Keratinocyte (primary cell): ENCODE data around the gene S100A14. TPM values are rescaled to one million over a fixed set of nuclear protein-coding genes. Genes with fewer than 3 reads are reported as not detected.

Experiments used
- DNase-seq: peaks from one replicate; pipeline ENCODE4 v3.0.0-alpha.2; 2011; ENCODE audit warnings: low read depth, missing footprints, low spot score
- FAIRE-seq: peaks from 2 replicates; lab custom pipeline; 2011; peaks lifted over from hg19 to GRCh38; lab: Jason Lieb, UNC
- H2AFZ ChIP-seq: 2 replicates; pipeline ENCODE4 v1.6.0; 2012; ENCODE audit warnings: low read length, control low read depth, inconsistent platforms; ENCODE audit not compliant: control insufficient read depth
- H3K27ac ChIP-seq: 2 replicates; pipeline ENCODE4 v1.5.1; 2011; ENCODE audit warnings: low read length; ENCODE audit not compliant: control insufficient read depth, insufficient read depth
- H3K27me3 ChIP-seq: 3 replicates; pipeline ENCODE4 v1.6.0; 2011; ENCODE audit warnings: low read length; ENCODE audit not compliant: control insufficient read depth, insufficient read depth; ENCODE audit errors: extremely low read depth
- H3K36me3 ChIP-seq, 2 experiments: 2 replicates in 1 of 2; 3 replicates in 1 of 2; pipeline ENCODE4 v1.5.1; 2011; ENCODE audit warnings: low read length in 2 of 2, mild to moderate bottlenecking in 1 of 2; ENCODE audit not compliant: control insufficient read depth in 2 of 2, insufficient read depth in 2 of 2; ENCODE audit errors: extremely low read depth in 1 of 2
- H3K4me1 ChIP-seq: 3 replicates; pipeline ENCODE4 v1.5.1; 2011; ENCODE audit warnings: low read length; ENCODE audit not compliant: control insufficient read depth, insufficient read depth; ENCODE audit errors: extremely low read depth
- H3K4me2 ChIP-seq: 3 replicates; pipeline ENCODE4 v1.6.0; 2011; ENCODE audit warnings: low read depth, low read length; ENCODE audit not compliant: control insufficient read depth, insufficient read depth; ENCODE audit errors: extremely low read depth
- H3K4me3 ChIP-seq, 3 experiments: fragments of 200-600 bp in 1 of 3; sonication (generic) in 1 of 3; 2 replicates in 2 of 3; 3 replicates in 1 of 3; pipeline ENCODE4 v1.5.1; 2011 to 2016; ENCODE audit warnings: low read length in 3 of 3, mild to moderate bottlenecking in 3 of 3, control low read depth in 2 of 3, inconsistent platforms in 1 of 3, low read depth in 1 of 3, mixed read lengths in 1 of 3, mixed run types in 1 of 3, moderate library complexity in 1 of 3; ENCODE audit not compliant: control insufficient read depth in 2 of 3, insufficient read depth in 2 of 3; ENCODE audit errors: extremely low read depth in 1 of 3
- H3K79me2 ChIP-seq: 2 replicates; pipeline ENCODE4 v1.6.0; 2012; ENCODE audit warnings: low read length; ENCODE audit not compliant: control insufficient read depth, insufficient read depth
- H3K9ac ChIP-seq: 3 replicates; pipeline ENCODE4 v1.6.0; 2011; ENCODE audit warnings: low read length; ENCODE audit not compliant: control insufficient read depth, insufficient read depth; ENCODE audit errors: extremely low read depth
- H3K9me1 ChIP-seq: 3 replicates; pipeline ENCODE4 v1.6.0; 2011; ENCODE audit warnings: low read length; ENCODE audit not compliant: control insufficient read depth, insufficient read depth; ENCODE audit errors: extremely low read depth
- H3K9me3 ChIP-seq: 2 replicates; pipeline ENCODE4 v1.5.1; 2012; ENCODE audit warnings: low read depth, low read length; ENCODE audit not compliant: control insufficient read depth
- H4K20me1 ChIP-seq: 3 replicates; pipeline ENCODE4 v1.6.0; 2011; ENCODE audit warnings: low read length; ENCODE audit not compliant: control insufficient read depth, insufficient read depth; ENCODE audit errors: extremely low read depth
- CTCF ChIP-seq, 3 experiments: IDR thresholded peaks in 1 of 3; conservative IDR thresholded peaks in 1 of 3; optimal IDR thresholded peaks in 1 of 3; 2 replicates in 2 of 3; 3 replicates in 1 of 3; pipeline versions ENCODE3 to v1.5.1; 2011; ENCODE audit warnings: low read length in 3 of 3, mild to moderate bottlenecking in 3 of 3, moderate library complexity in 2 of 3, control low read depth in 1 of 3, inconsistent platforms in 1 of 3; ENCODE audit not compliant: insufficient read depth in 2 of 3; ENCODE audit errors: extremely low read depth in 1 of 3
- EZH2 ChIP-seq: IDR thresholded peaks from one replicate; pipeline ENCODE4 v1.6.1; 2012; ENCODE audit warnings: inconsistent platforms, mild to moderate bottlenecking, low read length, moderate library complexity
- dilution Hi-C: fragments of 300-500 bp; cut with MboI; formaldehyde crosslinking; loops from one replicate; pipeline ENCODE4 v1.7.0; 2020; ENCODE audit warnings: low sequenced_read_pairs; ENCODE audit not compliant: extremely low pct_ligation_motif_present
- polyA plus RNA-seq, 5 experiments: library from polyadenylated mRNA; depleted of rRNA in 3 of 5; stranded (reverse) in 3 of 5; stranded (forward) in 1 of 5; unstranded in 1 of 5; fragments of >200 nt; gene quantifications; 1 replicate in 1 of 5; 2 replicates in 3 of 5; 3 replicates in 1 of 5; pipeline versions ENCODE4 v1.2.1 to v1.2.3, GENCODE V29; 2011 to 2012; ENCODE audit warnings: missing spikeins in 2 of 5, low read depth in 1 of 5, low replicate concordance in 1 of 5

The S100A14 gene
- polyA plus RNA-seq, 1 donor (not counting 4 experiments of a cell fraction or from before 2014, with no cell fraction given): 1,394 TPM

GRCh38 chr1:153629343-153629665, 13.2 kb upstream of the S100A14 start:
- TF ChIP-seq EZH2 (no peak), CTCF (optimal IDR thresholded peaks at IDR 0.05 in 1 of 3, IDR thresholded peaks at IDR 0.05 in 1 of 3, conservative IDR thresholded peaks at IDR 0.05 in 1 of 3; ENCODE audit: extremely low read depth in 1 of 3, insufficient read depth in 2 of 3, low read length in 3 of 3) (no peak)
- Histone ChIP-seq H3K4me3 (no peak overlapping the region), H3K27ac (no peak overlapping the region), H3K9me1 (peaks cover 6% of the 10 kb centered on the region), H3K79me2 (peaks cover 20% of the 10 kb centered on the region), H3K4me2 (no peak overlapping the region), H3K9me3 (no peaks in the 10 kb centered on the region), H3K4me1 (peaks cover 25% of the 10 kb centered on the region), H4K20me1 (no peaks in the 10 kb centered on the region), H3K9ac (no peak overlapping the region), H3K36me3 (peaks cover 7 to 15% of the 10 kb centered on the region in 2 experiments), H2AFZ (no peak overlapping the region), H3K27me3 (no peaks in the 10 kb centered on the region)
- dilution Hi-C loops: no loop called here
- DNase-seq: no peak
- FAIRE-seq: no peak

GRCh38 chr1:153628638-153629342, 12.7 kb upstream of the S100A14 start:
- no peaks in the 10 kb centered on the region for H3K9me3 ChIP-seq
- FAIRE-seq (no peak), DNase-seq (no peak)
- no peak overlapping the region for H3K27ac ChIP-seq
- H3K4me3 ChIP-seq: no peak overlapping the region
- H3K9ac ChIP-seq: no peak overlapping the region
- peaks cover 8 to 15% of the 10 kb centered on the region in 2 experiments for H3K36me3 ChIP-seq
- peaks cover 25% of the 10 kb centered on the region for H3K4me1 ChIP-seq
- dilution Hi-C loops: no loop called here
- H3K79me2 ChIP-seq: peaks cover 17% of the 10 kb centered on the region
- no peak overlapping the region for H3K4me2 ChIP-seq
- H2AFZ ChIP-seq: no peak overlapping the region
- no peak for TF ChIP-seq EZH2
- peaks cover 6% of the 10 kb centered on the region for H3K9me1 ChIP-seq
- no peaks in the 10 kb centered on the region for H4K20me1 ChIP-seq
- H3K27me3 ChIP-seq: no peaks in the 10 kb centered on the region
